ENCODE measurements around the gene CORO1C.

- TF ChIP-seq POLR2A (IDR thresholded peaks at IDR 0.05) (no peak), CTCF (IDR thresholded peaks at IDR 0.05) (no peak), EP300 (IDR thresholded peaks at IDR 0.05) (no peak)
These were observed 21.6 kb downstream of the CORO1C start for GRCh38 chr12:108709697-108710096.
